GM12878 (cell line): ENCODE results near the gene SUSD1. TPM values are rescaled to one million over a fixed set of nuclear protein-coding genes. Genes with fewer than 3 reads are reported as not detected.

ENCODE experiments used
- ATAC-seq: fragments of 200-7000 bp; cut with Tn5 transposase; 3 replicates; pipeline ENCODE4 v1.9.1; 2020; ENCODE audit warnings: mild to moderate bottlenecking, moderate library complexity
- BruUV-seq: library from RNA; stranded (reverse); fragments of 400-500 nt; replicated peaks from 2 replicates; lab custom pipeline; 2021; lab: Mats Ljungman, UMichigan
- CTCF ChIA-PET: fragments of 300-600 bp; sonication (Branson Sonifier 250); formaldehyde crosslinking; extraction: SDS; loops from one replicate; lab custom pipeline; 2021; ENCODE audit warnings: inconsistent platforms; lab: Yijun Ruan, JAX
- POLR2A ChIA-PET: fragments of 350-600 bp; formaldehyde crosslinking; extraction: SDS; loops from one replicate; lab custom pipeline; 2021; ENCODE audit warnings: inconsistent platforms; lab: Charles Lee
- RAD21 ChIA-PET: fragments of 300-600 bp; sonication (Branson Sonifier 250); formaldehyde crosslinking; loops from one replicate; lab custom pipeline; 2023; ENCODE audit warnings: antibody characterized with exemption; ENCODE audit not compliant: unreplicated experiment; lab: Charles Lee
- SMC1A ChIA-PET: fragments of 300-600 bp; sonication (Branson Sonifier 250); formaldehyde crosslinking; loops from one replicate; lab custom pipeline; 2023; ENCODE audit not compliant: unreplicated experiment, uncharacterized antibody; lab: Charles Lee
- DNase-seq: peaks from one replicate; pipeline ENCODE4 v3.0.0-alpha.2; 2011; ENCODE audit warnings: low read depth, low spot score
- FAIRE-seq: peaks from 3 replicates; lab custom pipeline; 2011; peaks lifted over from hg19 to GRCh38; lab: Jason Lieb, UNC
- H2AFZ ChIP-seq: 2 replicates; pipeline ENCODE4 v1.6.0; 2011; ENCODE audit warnings: low read depth, low read length, control low read depth; ENCODE audit not compliant: control insufficient read depth
- H3K27ac ChIP-seq: 2 replicates; pipeline ENCODE4 v1.5.1; 2011; ENCODE audit warnings: control low read depth; ENCODE audit not compliant: control insufficient read depth, insufficient read depth
- H3K27me3 ChIP-seq, 2 experiments: replicated peaks in 1 of 2; 2 replicates each; pipeline versions ENCODE4 v1.6.0 to v1.6.1; 2011; ENCODE audit warnings: low read length in 1 of 2; ENCODE audit not compliant: control insufficient read depth in 2 of 2, insufficient read depth in 2 of 2
- H3K36me3 ChIP-seq, 2 experiments: 2 replicates each; pipeline ENCODE4 v1.5.1; 2011; ENCODE audit warnings: low read length in 1 of 2; ENCODE audit not compliant: control insufficient read depth in 2 of 2, insufficient read depth in 2 of 2
- H3K4me1 ChIP-seq: 2 replicates; pipeline ENCODE4 v1.6.1; 2011; ENCODE audit warnings: mild to moderate bottlenecking, low read length, moderate library complexity, mixed read lengths; ENCODE audit not compliant: control insufficient read depth, insufficient read depth
- H3K4me2 ChIP-seq: 2 replicates; pipeline ENCODE4 v1.6.0; 2011; ENCODE audit warnings: control low read depth; ENCODE audit not compliant: control insufficient read depth, insufficient read depth
- H3K4me3 ChIP-seq: fragments of 200-600 bp; sonication (generic); 2 replicates; pipeline ENCODE4 v1.5.1; 2016
- H3K79me2 ChIP-seq: 2 replicates; pipeline ENCODE4 v1.6.0; 2011; ENCODE audit warnings: low read length; ENCODE audit not compliant: control insufficient read depth, insufficient read depth
- H3K9ac ChIP-seq: 2 replicates; pipeline ENCODE4 v1.8.0; 2011; ENCODE audit warnings: low read length, control low read depth, mixed read lengths; ENCODE audit not compliant: control insufficient read depth, insufficient read depth
- H3K9me3 ChIP-seq: replicated peaks from 3 replicates; pipeline ENCODE4 v1.5.1; 2011; ENCODE audit warnings: mild to moderate bottlenecking, low read length; ENCODE audit not compliant: control insufficient read depth, insufficient read depth
- H4K20me1 ChIP-seq: 2 replicates; pipeline ENCODE4 v1.6.0; 2011; ENCODE audit not compliant: control insufficient read depth, insufficient read depth
- BCLAF1 ChIP-seq: fragments of 450-650 bp; IDR thresholded peaks from 2 replicates; pipeline ENCODE4 v1.6.1; 2017; ENCODE audit warnings: antibody characterized with exemption, mild to moderate bottlenecking, moderate library complexity
- GABPA ChIP-seq: IDR thresholded peaks from 2 replicates; pipeline ENCODE4 v1.6.1; 2014; ENCODE audit warnings: antibody characterized with exemption, low read depth, mild to moderate bottlenecking, inconsistent platforms
- NFXL1 ChIP-seq: fragments of 450-650 bp; IDR thresholded peaks from 2 replicates; pipeline ENCODE4 v1.6.1; 2017; ENCODE audit warnings: antibody characterized with exemption, mild to moderate bottlenecking, borderline replicate concordance
- PKNOX1 ChIP-seq: fragments of 450-650 bp; IDR thresholded peaks from 2 replicates; pipeline ENCODE4 v1.6.1; 2016; ENCODE audit warnings: mild to moderate bottlenecking
- whole genome bisulfite sequencing: methylation state at CpG from one replicate; pipeline ENCODE4 v1.1.6; 2016; ENCODE audit warnings: low lambda C conversion rate; ENCODE audit not compliant: insufficient replicate concordance, insufficient coverage; ENCODE audit errors: missing lambda C conversion rate; 5-methylcytosine and 5-hydroxymethylcytosine counted together
- in situ Hi-C: fragments of 300-500 bp; cut with MboI; formaldehyde crosslinking; loops from 9 replicates; pipeline ENCODE4 v1.14.3; 2018; ENCODE audit warnings: mixed read lengths
- intact Hi-C: fragments of 100-400 bp; cut with micrococcal nuclease; formaldehyde crosslinking; loops from one replicate; pipeline ENCODE4 v1.14.2; 2022; ENCODE audit not compliant: unreplicated experiment
- polyA plus RNA-seq, 11 experiments: library from polyadenylated mRNA; depleted of rRNA in 4 of 11; unstranded in 6 of 11; stranded (reverse) in 5 of 11; fragments of >200 nt; fragmentation: Nextera tagmentation in 4 of 11; fragmentation: Illumina TruSeq in 1 of 11; extraction: Ambion mirVana in 4 of 11; extraction: Trizol in 1 of 11; gene quantifications; 1 replicate in 1 of 11; 2 replicates in 10 of 11; pipeline versions ENCODE4 v1.2.1 to v1.2.3, GENCODE V29; 2011 to 2016; ENCODE audit warnings: inconsistent platforms in 2 of 11, missing spikeins in 2 of 11, low read depth in 1 of 11
- total RNA-seq, 4 experiments: library from RNA; depleted of rRNA in 3 of 4; stranded (reverse); fragments of >200 nt in 3 of 4; fragmentation: Illumina TruSeq in 1 of 4; extraction: Trizol in 1 of 4; gene quantifications; 2 replicates each; pipeline versions ENCODE4 v1.2.1 to v1.2.3, GENCODE V29; 2013 to 2021

Gene SUSD1
- total and polyA plus RNA-seq, 10 of the 15 experiments (the other 5 are each of a cell fraction or from before 2014, with no cell fraction given) = 6.7 to 20.8 (median 13.2) TPM

- intact Hi-C loops = no loop called here
- H3K4me1 ChIP-seq = no peaks in the 10 kb centered on the region
- no peaks in the 10 kb centered on the region for H3K79me2 ChIP-seq
- no peak for FAIRE-seq
- H3K36me3 ChIP-seq = no peaks in the 10 kb centered on the region
- no peaks in the 10 kb centered on the region for H3K27me3 ChIP-seq
- no peaks in the 10 kb centered on the region for H4K20me1 ChIP-seq
- in situ Hi-C loops = no loop called here
- 98% methylated on average over 5 of the region's 5 CpGs for WGBS
- no peak overlapping the region for H3K4me2 ChIP-seq
- no peak overlapping the region for H2AFZ ChIP-seq
- DNase-seq = no peak
- H3K4me3 ChIP-seq = no peak overlapping the region
- no TSS peak for BruUV-seq
- no peak overlapping the region for H3K27ac ChIP-seq
- no peak for ATAC-seq
- no peak overlapping the region for H3K9ac ChIP-seq
- ChIA-PET SMC1A (no interaction called here), CTCF (no interaction called here), POLR2A (no interaction called here), RAD21 (no interaction called here)
- H3K9me3 ChIP-seq = no peaks in the 10 kb centered on the region
- no peak for TF ChIP-seq NFXL1
- no peak for TF ChIP-seq BCLAF1
- TF ChIP-seq PKNOX1 = no peak
- no peak for TF ChIP-seq GABPA
These were observed 50.9 kb downstream of the SUSD1 start for GRCh38 chr9:112124156-112124555.
